ENCODE results near the gene FNBP1L.

- no peak for TF ChIP-seq ZNF791 (tag by site-specific recombination; IDR thresholded peaks at IDR 0.05)
- TF ChIP-seq, protein P1, sequence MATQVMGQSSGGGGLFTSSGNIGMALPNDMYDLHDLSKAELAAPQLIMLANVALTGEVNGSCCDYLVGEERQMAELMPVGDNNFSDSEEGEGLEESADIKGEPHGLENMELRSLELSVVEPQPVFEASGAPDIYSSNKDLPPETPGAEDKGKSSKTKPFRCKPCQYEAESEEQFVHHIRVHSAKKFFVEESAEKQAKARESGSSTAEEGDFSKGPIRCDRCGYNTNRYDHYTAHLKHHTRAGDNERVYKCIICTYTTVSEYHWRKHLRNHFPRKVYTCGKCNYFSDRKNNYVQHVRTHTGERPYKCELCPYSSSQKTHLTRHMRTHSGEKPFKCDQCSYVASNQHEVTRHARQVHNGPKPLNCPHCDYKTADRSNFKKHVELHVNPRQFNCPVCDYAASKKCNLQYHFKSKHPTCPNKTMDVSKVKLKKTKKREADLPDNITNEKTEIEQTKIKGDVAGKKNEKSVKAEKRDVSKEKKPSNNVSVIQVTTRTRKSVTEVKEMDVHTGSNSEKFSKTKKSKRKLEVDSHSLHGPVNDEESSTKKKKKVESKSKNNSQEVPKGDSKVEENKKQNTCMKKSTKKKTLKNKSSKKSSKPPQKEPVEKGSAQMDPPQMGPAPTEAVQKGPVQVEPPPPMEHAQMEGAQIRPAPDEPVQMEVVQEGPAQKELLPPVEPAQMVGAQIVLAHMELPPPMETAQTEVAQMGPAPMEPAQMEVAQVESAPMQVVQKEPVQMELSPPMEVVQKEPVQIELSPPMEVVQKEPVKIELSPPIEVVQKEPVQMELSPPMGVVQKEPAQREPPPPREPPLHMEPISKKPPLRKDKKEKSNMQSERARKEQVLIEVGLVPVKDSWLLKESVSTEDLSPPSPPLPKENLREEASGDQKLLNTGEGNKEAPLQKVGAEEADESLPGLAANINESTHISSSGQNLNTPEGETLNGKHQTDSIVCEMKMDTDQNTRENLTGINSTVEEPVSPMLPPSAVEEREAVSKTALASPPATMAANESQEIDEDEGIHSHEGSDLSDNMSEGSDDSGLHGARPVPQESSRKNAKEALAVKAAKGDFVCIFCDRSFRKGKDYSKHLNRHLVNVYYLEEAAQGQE (tag by site-specific recombination; IDR thresholded peaks at IDR 0.05): no peak
- TF ChIP-seq, protein P2, sequence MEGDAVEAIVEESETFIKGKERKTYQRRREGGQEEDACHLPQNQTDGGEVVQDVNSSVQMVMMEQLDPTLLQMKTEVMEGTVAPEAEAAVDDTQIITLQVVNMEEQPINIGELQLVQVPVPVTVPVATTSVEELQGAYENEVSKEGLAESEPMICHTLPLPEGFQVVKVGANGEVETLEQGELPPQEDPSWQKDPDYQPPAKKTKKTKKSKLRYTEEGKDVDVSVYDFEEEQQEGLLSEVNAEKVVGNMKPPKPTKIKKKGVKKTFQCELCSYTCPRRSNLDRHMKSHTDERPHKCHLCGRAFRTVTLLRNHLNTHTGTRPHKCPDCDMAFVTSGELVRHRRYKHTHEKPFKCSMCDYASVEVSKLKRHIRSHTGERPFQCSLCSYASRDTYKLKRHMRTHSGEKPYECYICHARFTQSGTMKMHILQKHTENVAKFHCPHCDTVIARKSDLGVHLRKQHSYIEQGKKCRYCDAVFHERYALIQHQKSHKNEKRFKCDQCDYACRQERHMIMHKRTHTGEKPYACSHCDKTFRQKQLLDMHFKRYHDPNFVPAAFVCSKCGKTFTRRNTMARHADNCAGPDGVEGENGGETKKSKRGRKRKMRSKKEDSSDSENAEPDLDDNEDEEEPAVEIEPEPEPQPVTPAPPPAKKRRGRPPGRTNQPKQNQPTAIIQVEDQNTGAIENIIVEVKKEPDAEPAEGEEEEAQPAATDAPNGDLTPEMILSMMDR (tag by site-specific recombination; IDR thresholded peaks at IDR 0.05): no peak
- TF ChIP-seq, protein P3, sequence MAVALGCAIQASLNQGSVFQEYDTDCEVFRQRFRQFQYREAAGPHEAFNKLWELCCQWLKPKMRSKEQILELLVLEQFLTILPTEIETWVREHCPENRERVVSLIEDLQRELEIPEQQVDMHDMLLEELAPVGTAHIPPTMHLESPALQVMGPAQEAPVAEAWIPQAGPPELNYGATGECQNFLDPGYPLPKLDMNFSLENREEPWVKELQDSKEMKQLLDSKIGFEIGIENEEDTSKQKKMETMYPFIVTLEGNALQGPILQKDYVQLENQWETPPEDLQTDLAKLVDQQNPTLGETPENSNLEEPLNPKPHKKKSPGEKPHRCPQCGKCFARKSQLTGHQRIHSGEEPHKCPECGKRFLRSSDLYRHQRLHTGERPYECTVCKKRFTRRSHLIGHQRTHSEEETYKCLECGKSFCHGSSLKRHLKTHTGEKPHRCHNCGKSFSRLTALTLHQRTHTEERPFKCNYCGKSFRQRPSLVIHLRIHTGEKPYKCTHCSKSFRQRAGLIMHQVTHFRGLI (tag by site-specific recombination; IDR thresholded peaks at IDR 0.05): no peak
- TF ChIP-seq ZNF24 (tag by site-specific recombination; IDR thresholded peaks at IDR 0.05): no peak
- TF ChIP-seq ZNF133 (tag by site-specific recombination; IDR thresholded peaks at IDR 0.05): no peak
- no peak for TF ChIP-seq WT1 (tag by site-specific recombination; IDR thresholded peaks at IDR 0.05)
- TF ChIP-seq, protein P4, sequence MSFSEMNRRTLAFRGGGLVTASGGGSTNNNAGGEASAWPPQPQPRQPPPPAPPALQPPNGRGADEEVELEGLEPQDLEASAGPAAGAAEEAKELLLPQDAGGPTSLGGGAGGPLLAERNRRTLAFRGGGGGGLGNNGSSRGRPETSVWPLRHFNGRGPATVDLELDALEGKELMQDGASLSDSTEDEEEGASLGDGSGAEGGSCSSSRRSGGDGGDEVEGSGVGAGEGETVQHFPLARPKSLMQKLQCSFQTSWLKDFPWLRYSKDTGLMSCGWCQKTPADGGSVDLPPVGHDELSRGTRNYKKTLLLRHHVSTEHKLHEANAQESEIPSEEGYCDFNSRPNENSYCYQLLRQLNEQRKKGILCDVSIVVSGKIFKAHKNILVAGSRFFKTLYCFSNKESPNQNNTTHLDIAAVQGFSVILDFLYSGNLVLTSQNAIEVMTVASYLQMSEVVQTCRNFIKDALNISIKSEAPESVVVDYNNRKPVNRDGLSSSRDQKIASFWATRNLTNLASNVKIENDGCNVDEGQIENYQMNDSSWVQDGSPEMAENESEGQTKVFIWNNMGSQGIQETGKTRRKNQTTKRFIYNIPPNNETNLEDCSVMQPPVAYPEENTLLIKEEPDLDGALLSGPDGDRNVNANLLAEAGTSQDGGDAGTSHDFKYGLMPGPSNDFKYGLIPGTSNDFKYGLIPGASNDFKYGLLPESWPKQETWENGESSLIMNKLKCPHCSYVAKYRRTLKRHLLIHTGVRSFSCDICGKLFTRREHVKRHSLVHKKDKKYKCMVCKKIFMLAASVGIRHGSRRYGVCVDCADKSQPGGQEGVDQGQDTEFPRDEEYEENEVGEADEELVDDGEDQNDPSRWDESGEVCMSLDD (tag by site-specific recombination; IDR thresholded peaks at IDR 0.05): no peak
- TF ChIP-seq, protein P5, sequence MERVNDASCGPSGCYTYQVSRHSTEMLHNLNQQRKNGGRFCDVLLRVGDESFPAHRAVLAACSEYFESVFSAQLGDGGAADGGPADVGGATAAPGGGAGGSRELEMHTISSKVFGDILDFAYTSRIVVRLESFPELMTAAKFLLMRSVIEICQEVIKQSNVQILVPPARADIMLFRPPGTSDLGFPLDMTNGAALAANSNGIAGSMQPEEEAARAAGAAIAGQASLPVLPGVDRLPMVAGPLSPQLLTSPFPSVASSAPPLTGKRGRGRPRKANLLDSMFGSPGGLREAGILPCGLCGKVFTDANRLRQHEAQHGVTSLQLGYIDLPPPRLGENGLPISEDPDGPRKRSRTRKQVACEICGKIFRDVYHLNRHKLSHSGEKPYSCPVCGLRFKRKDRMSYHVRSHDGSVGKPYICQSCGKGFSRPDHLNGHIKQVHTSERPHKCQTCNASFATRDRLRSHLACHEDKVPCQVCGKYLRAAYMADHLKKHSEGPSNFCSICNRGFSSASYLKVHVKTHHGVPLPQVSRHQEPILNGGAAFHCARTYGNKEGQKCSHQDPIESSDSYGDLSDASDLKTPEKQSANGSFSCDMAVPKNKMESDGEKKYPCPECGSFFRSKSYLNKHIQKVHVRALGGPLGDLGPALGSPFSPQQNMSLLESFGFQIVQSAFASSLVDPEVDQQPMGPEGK (tag by site-specific recombination; IDR thresholded peaks at IDR 0.05): no peak
- no peak for TF ChIP-seq ZNF114 (tag by site-specific recombination; IDR thresholded peaks at IDR 0.05)
- TF ChIP-seq ZBTB21 (tag by site-specific recombination; IDR thresholded peaks at IDR 0.05): no peak
- TF ChIP-seq TCF7L2 (IDR thresholded peaks at IDR 0.05; ENCODE audit: borderline replicate concordance, low read depth, low read length): no peak
These were observed 35.7 kb downstream of the FNBP1L start for GRCh38 chr1:93483606-93484005.
